ENCODE measurements around the gene NBEA.
"Not testable (repeated sequence)": the region's sequence is repeated elsewhere in the genome, so short reads cannot be mapped to it uniquely, and the experiment has no call there.

NBEA gene

DNA sequence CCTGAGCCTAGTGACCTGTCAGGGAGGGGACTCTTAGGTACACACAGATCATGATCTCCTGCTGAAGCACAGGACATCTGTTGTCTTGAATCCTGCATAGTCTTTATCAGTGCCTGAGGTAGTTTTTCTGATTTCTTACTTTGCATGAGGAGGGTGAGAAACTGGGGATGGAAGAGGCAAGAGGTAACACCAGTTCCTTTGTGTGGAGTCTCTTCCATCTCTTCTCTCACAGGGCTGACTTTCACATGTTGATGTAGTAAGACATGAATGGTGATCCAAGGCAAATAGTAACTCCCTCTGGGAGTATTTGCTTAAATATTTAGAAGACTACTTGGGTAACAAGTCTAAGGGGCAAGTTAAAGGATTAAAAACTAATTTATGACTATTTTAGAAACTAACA, 9.5 kb downstream of the NBEA start:
- no peak for DNase-seq

DNA sequence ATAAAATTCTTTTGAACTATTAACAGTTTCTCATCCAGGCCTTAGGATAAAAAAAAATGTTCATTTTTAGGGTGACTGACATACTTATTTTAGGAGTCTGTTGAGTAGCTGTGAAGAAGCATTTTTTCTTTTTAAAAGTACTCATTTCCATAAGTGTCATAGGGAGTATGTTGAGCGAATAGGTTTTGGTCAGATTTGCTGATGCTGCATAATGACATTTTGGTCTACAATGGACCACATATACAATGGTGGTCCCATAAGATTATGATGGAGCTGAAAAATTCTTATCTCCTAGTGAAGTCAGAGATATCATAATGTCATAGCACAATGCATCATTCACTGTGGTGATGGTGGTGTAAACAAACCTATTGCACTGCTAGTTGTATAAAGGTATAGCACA, 17.4 kb downstream of the NBEA start:
- no peak for DNase-seq

DNA sequence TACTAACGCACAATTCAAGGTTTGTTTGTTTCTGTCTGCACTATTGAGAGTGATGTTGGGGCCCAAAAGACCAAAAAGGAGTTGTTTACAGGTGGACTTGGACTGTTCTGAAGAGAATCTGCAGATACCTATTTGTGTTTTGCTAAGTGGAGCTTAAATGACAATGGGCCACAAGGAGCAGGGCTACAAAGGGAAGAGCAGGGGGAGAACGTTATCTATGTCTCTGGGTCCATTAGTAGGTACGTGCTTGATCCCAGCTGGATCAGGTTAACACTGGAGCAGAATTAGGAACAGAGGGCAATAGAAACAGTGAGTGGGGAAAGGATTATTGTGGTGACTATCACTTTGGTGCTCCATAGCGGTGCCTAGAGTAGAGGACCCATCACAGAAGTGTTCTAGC, 22.5 kb downstream of the NBEA start:
- no peak for DNase-seq

- no peak for DNase-seq
Measured at GRCh38 chr13:34967851-34968562, 25.9 kb downstream of the NBEA start.

DNA sequence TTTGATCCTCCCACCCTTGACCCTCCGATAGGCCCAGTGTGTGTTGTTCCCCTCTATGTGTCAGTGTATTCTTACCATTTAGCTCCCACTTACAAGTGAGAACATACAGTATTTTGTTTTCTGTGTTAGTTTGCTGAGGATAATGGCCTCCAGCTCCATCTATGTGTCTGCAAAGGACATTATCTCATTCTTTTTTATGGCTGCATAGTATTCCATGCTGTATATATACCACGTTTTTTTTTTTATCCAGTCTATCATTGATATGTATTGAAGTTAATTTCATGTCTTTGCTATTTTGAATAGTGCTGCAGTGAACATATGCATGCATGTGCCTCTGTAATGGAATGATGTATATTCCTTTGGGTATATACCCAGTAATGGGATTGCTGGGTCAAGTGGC, 27.5 kb downstream of the NBEA start:
- not testable (repeated sequence) for DNase-seq

DNA sequence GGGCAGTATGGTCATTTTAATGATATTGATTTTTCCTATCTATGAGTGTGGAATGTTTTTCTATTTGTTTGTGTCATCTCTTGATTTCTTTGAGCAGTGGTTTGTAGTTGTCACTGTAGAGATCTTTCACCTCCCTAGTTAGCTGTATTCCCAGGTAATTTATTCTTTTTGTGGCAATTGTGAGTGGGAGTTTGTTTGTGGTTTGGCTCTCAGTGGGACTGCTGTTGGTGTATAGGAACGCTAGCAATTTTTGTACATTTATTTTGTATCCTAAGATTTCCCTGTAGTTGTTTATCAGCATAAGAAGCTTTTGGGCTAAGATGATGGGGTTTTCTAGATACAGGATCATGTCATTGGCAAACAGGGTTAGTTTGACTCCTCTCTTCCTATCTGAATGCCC, 28.9 kb downstream of the NBEA start:
- DNase-seq = no peak

DNA sequence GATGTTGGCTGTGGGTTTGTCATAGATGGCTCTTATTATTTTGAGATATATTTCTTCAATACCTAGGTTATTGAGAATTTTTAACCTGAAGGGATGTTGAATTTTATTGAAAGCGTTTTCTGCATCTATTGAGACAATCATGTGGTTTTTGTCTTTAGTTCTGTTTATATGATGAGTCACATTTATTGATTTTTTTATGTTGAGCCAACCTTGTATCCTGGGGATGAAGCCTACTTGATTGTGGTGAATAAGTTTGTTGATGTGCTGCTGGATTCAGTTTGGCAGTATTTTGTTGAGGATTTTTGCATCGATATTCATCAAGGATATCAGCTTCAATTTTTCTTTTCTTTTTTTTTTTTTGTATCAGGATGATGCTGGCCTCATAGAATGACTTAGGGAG, 29.4 kb downstream of the NBEA start:
- no peak for DNase-seq

- not testable (repeated sequence) for DNase-seq
Measured at GRCh38 chr13:34985199-34985598, 43.1 kb downstream of the NBEA start.

DNA sequence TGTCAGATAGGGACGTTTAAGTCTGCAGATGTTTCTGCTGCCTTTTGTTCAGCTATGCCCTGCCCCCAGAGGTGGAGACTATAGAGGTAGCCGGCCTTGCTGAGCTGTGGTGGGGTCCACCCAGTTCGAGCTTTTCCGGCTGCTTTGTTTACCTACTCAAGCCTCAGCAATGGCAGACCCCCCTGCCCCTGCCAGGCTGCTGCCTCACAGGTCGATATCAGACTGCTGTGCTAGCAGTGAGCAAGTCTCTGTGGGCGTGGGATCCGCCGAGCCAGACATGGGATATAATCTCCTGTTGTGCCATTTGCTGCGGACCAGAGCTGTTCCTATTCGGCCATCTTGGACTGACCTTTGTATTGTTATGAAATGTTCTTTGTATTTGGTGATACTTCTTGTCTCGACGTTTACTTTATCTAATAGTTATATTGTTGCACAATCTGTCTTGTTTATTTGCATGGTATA, 46.3 kb downstream of the NBEA start:
- no peak for DNase-seq

DNA sequence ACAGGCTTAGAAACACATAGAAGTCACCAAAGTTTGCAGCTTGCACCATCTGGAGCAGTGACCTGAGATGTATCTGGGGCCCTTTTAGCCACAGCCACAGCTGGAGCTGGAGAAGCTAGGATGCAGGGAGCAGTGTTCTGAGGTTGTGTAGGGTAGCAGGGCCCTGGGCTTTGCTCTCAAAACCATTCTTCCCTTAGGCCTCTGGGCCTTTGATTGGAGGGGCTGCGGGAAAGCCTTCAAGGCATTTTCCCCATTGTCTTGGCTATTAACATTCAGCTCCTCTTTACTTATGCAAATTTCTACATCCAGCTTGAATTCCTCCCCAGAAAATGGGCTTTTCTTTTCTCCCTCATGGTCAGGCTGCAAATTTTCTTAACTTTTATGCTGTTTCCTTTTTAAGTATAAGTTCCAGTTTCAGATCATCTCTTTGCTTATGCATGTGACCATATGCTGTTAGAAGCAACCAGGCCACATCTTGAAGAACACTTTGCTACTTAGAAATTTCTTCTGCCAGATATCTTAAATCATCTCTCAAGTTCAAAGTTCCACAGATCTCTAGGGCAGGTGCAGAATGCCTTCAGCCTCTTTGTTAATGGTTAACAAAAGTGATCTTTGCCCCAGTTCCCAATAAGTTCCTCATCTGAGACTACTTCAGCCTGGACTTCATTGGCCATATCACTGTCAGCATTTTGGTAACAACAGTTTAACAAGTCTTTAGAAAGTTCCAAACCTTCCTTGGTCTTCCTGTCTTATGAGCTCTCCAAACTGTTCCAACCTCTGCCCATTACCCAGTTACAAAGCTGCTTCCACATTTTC, 48.5 kb downstream of the NBEA start:
- DNase-seq = no peak

GRCh38 chr13:34993470-34993869, 51.4 kb downstream of the NBEA start:
- no peak for DNase-seq

GRCh38 chr13:35003734-35004133, 61.7 kb downstream of the NBEA start:
- DNase-seq = not testable (repeated sequence)

DNA sequence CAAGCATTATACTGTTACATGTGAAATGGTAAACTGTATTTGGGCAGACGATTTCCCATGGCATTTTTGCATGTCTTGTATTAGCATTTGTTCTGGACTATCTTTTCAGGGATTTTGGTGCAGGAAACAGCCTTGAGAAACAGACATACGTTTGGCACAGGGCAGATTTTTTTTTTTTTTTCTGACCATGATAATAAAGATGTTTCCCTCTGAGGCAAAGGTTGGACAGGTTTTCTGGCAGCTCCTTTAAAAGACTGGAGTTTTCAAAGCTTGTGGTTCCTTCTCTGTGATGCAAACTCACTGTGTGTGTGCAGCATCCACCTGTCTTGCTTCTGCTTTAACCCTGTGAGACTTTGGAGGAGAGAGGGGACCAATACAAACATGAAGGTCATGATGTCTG, 63.0 kb downstream of the NBEA start:
- DNase-seq = no peak

DNA sequence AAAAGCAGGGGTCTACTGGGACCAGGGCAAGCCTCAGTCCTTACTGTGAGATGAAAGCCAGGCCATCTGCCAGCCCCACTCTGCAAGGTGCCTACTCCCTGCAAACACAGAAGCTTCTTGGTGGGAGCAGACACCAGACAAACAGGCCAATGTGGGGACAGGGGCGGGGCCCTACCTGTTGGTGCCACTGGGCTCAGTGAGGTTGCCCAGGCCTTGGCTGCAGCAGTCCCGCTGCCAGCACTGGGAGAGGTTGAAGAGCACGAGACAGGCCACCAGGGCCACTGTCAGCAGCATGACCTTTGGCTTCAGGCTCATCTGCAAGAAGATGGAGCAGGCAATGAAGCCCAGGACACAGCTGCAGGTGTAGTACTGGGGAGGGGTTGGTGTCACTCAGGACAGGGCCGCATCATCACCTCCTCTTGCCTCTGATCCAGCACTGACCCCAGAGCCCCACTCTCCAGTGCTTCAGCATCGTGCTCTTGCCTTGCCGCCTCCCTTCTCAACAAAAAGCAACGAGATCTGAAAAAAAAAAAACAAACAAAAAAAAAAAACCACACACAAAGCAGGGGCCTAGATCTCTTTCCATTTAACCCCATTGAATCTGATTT, 72.6 kb downstream of the NBEA start:
- no peak for DNase-seq

DNA sequence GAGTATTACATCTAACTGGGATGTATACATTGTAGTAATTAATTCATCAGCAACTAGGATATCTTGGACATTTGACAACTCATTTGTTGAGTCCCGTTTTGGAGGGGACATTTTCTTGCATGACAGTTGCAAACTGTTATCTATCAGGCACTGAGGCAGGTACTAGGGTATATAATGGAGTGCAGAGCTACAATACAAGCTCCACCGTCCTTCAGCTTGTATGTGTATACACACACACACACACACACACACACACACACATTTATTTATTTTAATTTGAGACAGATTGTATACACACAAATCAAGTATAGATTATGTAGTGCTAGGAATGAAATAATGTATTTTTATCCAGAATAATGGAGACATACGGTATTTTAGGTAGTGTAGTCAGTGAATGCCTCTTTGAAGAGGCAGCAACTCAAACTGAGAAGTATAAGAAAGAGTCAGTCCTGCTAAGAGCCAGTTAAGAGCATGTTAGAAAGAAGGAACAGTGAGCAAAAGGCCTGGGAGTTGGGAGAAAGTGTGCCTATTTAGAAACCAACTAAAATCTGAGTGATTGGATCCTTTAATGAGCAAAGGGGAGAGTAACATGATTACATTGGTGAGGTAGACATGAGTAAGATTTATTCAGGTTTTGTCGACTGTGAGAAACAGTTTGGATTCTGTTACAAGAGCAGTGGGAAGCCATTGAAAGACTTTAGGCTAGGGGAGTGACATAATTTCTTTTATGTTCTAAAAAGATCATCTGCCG, 74.5 kb downstream of the NBEA start:
- peak; percentile 5 for DNase-seq

- no peak for DNase-seq
Measured at GRCh38 chr13:35025314-35025713, 83.2 kb downstream of the NBEA start.

DNA sequence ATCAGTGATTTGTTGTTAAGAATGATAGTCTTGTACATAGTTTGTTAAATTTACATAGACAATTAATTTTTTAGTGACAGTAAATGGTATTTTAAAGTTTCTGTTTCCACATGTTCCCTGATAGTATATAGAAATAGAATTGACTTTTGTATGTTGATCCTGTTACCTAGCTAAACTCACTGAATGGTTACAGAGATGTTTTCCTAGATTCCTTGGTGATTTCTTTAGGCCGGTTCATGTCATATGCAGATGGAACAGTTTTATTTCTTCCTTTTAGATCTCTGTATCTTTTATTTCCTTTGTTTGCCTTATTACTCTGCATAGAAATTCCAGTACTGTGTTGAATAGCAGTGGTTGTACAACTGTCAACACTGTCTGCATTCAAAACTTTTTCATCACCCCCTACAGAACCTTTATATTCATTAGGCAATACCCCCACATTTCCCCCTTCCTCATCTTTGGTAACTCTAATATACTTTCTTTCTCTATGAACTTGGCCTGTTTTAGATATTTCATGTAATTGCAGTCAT, 86.3 kb downstream of the NBEA start:
- no peak for DNase-seq

DNA sequence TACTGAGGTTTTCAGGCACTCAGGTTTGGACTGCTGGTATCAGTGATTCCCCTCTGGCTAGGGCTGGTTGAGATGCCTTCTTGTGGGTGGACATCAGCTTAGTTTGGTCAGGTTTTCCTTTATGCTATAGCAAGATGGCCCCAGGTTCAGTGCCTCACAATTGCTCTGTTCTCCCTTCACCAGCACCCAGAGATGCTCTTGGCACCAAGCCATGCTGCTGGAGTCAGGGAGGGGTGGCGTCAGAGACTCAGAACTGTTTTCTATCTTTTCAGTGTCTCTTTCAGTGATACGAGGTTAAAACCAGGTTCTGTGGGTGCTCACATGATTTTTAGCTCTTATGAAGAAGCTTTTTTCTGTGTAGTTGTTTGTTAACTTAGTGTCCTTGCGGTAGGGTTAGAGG, 96.9 kb downstream of the NBEA start:
- DNase-seq = no peak

- DNase-seq = no peak
Measured at GRCh38 chr13:35046587-35046986, 104.5 kb downstream of the NBEA start.

- DNase-seq = no peak
Measured at GRCh38 chr13:35055705-35056104, 113.6 kb downstream of the NBEA start.

- no peak for DNase-seq
Measured at GRCh38 chr13:35057858-35058257, 115.8 kb downstream of the NBEA start.

- not testable (repeated sequence) for DNase-seq
Measured at GRCh38 chr13:35058585-35058984, 116.5 kb downstream of the NBEA start.

DNA sequence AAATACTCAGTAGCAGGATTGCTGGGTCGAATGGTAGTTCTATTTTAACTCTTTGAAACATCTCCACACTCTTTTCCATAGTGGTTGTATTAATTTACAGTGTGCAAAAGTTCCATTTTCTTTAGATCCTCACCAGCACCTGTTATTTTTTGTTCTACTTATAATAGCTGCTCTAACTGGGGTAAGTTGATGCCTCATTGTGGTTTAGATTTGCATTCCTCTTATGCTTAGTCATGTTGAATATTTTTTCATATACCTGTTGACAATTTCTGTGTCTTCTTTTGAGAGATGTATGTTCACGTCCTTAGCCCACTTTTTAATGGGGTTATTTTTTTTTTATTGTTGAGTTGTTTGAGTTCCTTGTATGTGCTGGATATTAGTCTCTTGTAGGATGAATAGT, 144.6 kb downstream of the NBEA start:
- no peak for DNase-seq

All from NCI-H2227 treated with DMSO at 0.1 percent for 48 hours (cell line).